GM21723 (cell line): ENCODE measurements around the gene CCDC88A.

ENCODE experiments used
- ATAC-seq: cut with Tn5 transposase; IDR thresholded peaks from one replicate; pipeline ENCODE4 v1.9.1; 2021; ENCODE audit warnings: mild to moderate bottlenecking, moderate library complexity; ENCODE audit not compliant: unreplicated experiment

The CCDC88A gene

GRCh38 chr2:55422876-55423665, 3.4 kb upstream of the CCDC88A start:
- no peak for ATAC-seq

DNA sequence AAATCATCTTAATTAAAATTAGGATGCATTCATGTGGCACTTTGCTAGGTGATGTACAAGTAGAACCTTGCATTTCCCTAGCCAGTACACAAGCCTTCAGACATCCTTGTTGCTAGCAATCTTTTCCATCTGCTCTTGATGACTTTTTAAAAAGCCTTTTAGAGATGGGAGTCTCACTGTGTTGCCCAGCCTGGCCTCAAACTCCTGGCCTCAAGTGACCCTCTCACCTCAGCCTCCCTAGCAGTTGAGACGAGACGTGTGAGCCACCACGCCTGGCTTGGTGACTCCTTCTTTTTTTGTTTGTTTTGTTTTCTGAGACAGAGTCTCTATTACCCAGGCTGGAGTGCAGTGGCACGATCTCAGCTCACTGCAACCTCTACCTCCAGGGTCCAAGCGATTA, 1.7 kb upstream of the CCDC88A start:
- ATAC-seq = no peak

- ATAC-seq = no peak
Measured at GRCh38 chr2:55420871-55421270, 1.2 kb upstream of the CCDC88A start.

GRCh38 chr2:55420439-55420725, 726 bp upstream of the CCDC88A start:
- no peak for ATAC-seq

DNA sequence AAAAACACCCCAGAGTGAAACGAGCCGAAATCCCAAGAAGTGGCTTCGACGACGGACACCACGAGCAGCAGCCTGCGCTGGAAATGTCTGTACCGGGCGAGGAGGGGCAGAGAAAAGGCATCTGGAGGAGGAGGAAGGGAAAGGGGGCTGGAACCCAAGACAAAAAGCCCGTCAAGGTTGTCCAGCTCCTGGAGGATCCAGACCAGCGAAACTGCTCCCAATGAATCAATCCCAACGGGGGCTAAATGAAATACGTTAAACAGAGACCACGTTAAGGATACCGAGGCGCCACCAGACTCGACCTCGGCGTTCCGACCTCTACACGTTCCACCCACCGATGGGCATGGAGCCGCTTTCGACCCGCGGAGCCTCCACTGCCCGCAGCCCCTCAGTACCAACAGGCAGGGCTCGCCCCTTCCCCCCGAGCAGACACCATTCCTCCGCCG, 400 bp downstream of the CCDC88A start:
- peak; percentile 11 for ATAC-seq

GRCh38 chr2:55418512-55419232, 984 bp downstream of the CCDC88A start:
- ATAC-seq = no peak

DNA sequence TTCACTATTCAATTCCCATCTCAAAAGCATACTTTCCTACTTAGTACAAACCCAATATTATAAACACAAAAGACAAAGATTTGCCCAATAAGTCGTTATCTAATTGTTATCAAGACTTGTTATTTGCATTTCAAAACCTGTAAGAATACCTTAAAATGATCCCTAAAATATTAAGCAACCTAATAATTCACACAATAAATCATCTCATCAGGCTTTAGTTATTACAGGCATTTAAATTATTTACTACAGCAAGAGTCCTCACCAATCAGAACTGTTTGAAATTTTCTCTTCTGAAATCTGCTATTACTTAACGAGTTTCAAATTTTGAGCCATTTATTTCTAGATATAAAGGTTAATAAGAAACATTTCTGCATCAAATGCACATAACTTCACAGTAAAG, 1.6 kb downstream of the CCDC88A start:
- no peak for ATAC-seq

DNA sequence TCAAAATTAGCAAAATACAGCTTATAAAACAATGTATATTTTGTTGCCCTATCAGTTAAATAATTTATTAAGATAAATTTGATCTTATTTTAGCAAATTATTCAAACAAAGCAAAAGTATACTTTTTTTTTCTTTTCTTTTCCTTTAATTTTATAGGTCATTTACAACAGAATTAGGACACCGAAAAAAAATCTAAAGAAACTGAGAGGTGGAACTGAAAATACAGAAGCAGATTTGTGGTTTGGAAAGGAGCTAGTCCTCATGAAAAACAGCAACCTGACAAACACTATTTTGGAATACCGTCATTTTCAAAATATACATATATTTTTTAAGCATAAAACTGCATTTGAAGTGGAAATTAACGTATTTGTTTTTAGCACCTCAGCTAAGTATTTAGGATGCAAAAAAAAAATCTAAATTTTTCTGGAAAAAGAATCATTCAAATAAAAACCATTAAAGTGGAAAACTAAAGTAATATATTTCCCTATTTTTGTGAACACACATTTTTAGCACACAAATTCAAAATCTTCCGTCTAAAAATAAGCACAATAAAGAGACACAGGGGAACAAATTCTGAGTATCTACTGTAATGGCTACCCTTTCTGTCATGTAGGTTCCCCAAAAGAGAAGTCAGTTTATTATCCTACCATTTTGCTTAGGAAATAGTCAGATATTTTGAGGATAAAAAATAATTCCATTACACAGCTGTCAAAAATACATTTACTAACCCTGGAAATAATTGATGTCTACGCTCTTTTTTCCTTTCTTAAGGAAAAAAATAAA, 2.7 kb downstream of the CCDC88A start:
- ATAC-seq = no peak

GRCh38 chr2:55415300-55415699, 4.4 kb downstream of the CCDC88A start:
- no peak for ATAC-seq

- ATAC-seq = no peak
Measured at GRCh38 chr2:55408918-55409868, 10.5 kb downstream of the CCDC88A start.

DNA sequence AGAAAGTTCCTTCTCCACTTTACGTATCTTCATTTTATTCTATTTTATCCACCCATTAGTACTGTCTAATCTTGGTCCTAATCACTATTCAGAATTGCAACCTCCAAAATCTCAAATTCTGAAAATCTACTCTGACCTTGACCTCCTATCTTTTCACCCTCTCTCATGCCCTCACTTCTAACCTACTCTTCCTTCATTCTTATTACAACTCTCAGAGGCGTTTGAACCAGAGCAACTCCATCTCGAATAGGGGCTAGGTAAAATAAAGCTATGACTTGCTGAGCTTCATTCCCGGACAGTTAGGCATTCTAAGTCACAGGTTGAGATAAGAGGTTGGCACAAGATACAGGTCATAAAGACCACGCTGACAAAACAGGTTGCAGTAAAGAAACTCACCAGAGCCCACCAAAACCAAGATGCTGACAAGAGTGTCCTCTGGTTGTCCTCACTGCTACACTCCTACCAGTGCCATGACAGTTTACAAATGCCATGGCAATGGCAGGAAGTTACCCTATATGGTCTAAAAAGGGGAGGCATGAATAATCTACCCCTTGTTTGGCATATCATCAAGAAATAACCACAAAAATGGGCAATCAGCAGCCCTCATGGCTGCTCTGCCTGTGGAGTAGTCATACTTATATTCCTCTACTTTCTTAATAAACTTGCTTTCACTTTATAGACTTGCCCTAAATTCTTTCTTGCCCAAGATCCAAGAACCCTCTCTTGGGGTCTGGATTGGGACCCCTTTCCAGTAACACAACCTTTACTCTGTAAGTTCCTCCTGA, 11.4 kb downstream of the CCDC88A start:
- no peak for ATAC-seq

DNA sequence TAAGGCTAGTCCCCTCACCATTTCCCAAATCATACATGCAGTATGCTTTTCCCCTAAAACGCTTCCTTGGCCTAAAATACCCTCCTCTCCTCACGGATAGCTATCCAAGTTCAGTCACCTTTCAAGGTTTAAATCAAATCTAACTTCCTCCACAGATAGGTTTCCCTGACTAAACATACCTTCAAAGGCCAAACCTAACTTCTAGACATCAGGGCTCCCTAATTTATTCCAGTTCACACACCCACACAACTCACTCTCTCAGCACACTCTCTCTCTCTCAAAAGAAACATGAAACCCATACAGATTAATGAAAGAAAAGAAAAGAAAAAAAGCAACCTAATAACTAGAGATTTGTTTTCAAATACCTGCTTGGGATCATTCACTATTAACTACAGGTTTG, 14.5 kb downstream of the CCDC88A start:
- ATAC-seq = no peak

- no peak for ATAC-seq
Measured at GRCh38 chr2:55403256-55403998, 16.2 kb downstream of the CCDC88A start.

- no peak for ATAC-seq
Measured at GRCh38 chr2:55401124-55401523, 18.5 kb downstream of the CCDC88A start.

DNA sequence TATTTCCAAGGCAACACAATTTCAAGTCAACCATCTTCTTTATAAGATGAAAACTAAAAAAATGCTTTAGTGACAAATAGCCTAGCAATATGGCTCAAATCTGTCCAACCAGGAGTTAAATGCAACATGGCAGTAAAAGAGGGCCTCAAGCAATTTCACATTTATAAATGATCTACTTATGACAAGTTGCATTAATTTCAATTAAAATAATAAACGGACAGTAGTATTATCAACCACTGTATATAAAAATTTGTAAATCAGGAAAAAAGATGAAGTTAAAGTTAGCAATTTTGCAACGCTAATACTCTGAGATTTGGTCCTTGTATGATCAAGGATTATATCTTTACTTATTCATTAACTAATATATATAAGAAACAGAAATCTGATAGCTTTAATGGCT, 19.3 kb downstream of the CCDC88A start:
- no peak for ATAC-seq

DNA sequence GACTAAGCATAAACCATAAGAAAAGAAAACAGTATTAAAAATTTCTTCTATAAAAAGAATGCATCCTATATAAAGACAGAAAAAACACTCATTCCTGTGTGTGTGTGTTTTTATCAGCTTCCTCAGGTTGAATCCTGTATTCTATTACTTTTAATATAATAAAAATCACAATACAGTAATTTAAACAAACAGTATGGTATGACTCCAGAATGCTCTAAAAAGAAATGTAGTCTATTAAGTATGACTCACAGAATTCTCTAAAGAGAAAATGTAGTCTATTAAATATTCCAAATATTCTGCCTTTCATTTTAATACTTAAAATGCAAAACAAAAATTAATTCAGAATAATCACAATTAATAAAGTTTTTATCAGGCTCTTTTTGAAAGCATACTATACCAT, 19.8 kb downstream of the CCDC88A start:
- no peak for ATAC-seq

DNA sequence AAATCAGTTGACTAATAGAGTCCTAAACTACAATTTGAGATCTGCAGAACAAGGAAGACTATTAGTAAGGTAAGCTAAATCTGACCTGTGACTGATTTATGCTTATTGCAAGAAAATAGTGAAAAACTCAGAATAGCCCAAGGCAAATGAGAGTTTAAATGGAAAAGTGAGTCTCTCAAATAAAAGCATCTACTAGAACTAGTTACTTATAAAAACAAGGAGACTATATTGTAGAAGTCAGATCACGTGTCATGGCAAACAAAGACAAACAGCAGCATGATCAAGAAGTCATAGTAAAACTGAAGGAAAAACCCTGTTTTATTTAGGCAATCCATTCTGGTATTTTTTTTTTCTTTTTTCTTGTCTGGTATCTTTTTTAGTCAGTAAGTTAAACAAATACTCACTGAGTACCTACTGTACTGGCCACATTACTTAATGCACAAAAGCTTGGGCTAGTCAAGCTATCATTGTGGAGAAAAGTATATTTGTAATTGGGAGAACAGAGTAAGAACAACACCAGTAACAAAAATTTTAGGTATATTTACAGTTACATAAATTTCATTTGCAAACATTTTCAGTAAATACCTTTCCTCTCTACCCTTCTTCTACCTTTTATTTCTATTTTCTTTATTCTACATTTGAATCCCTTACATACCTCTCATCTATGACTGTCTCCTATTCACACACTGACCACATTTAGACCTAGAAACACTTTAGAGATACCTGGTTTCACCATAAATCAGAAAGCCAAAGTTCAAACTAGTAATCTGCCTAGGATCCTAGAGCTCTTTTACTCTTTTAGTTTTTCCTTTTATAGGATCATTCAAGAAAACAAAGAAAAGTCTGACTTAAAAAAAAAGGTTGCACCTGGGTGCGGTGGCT, 23.7 kb downstream of the CCDC88A start:
- ATAC-seq = no peak

- no peak for ATAC-seq
Measured at GRCh38 chr2:55391615-55392242, 27.9 kb downstream of the CCDC88A start.
